Thymus (tissue), 11 donors: ENCODE measurements around the gene FARS2. TPM values are rescaled to one million over a fixed set of nuclear protein-coding genes. Genes with fewer than 3 reads are reported as not detected.
A peak's percentile ranks its signal among the peaks of the same experiment; 100 is the strongest.

Experiments used
- DNase-seq, 9 donors: peaks; one replicate each; pipeline ENCODE4 v3.0.0-alpha.2; 2013; ENCODE audit warnings: low spot score in 9 of 9, low read depth in 6 of 9, missing footprints in 1 of 9
- H3K27ac ChIP-seq, 2 donors: one replicate each; pipeline ENCODE4 v1.5.1; 2013; ENCODE audit warnings: control low read depth in 1 of 2, low read depth in 1 of 2, low read length in 1 of 2, mild to moderate bottlenecking in 1 of 2, moderate library complexity in 1 of 2
- H3K27me3 ChIP-seq, 2 donors: one replicate each; pipeline ENCODE4 v1.5.1; 2013; ENCODE audit warnings: low read length in 1 of 2; ENCODE audit not compliant: control insufficient read depth in 2 of 2, insufficient read depth in 1 of 2
- H3K36me3 ChIP-seq, 2 donors: one replicate each; pipeline ENCODE4 v1.5.1; 2013; ENCODE audit warnings: low read length in 1 of 2, mild to moderate bottlenecking in 1 of 2, moderate library complexity in 1 of 2; ENCODE audit not compliant: control insufficient read depth in 2 of 2, insufficient read depth in 2 of 2
- H3K4me1 ChIP-seq, 2 donors: one replicate each; pipeline ENCODE4 v1.5.1; 2013; ENCODE audit warnings: low read length in 2 of 2; ENCODE audit not compliant: control insufficient read depth in 2 of 2, insufficient read depth in 2 of 2
- H3K4me3 ChIP-seq, 2 donors: one replicate each; pipeline ENCODE4 v1.5.1; 2013; ENCODE audit warnings: low read length in 2 of 2, control low read depth in 1 of 2, mild to moderate bottlenecking in 1 of 2
- H3K9me3 ChIP-seq, 2 donors: one replicate each; pipeline ENCODE4 v1.5.1; 2013; ENCODE audit warnings: low read length in 1 of 2, mild to moderate bottlenecking in 1 of 2; ENCODE audit not compliant: control insufficient read depth in 2 of 2, insufficient read depth in 1 of 2
- WGBS: extraction: QIAGEN DNeasy Blood & Tissue Kit; methylation state at CpG from one replicate; pipeline ENCODE4 v1.1.7; 2013; 5-methylcytosine and 5-hydroxymethylcytosine counted together
- polyA plus RNA-seq: library from polyadenylated mRNA; stranded (reverse); fragments of 200-250 nt; gene quantifications from one replicate; pipeline ENCODE4 v1.2.3, GENCODE V29; 2013
- total RNA-seq: library from RNA; stranded (reverse); fragments of 120-200 nt; gene quantifications from one replicate; pipeline ENCODE4 v1.2.4, GENCODE V29; 2013
- donor health status: healthy.

Gene FARS2
- total and polyA plus RNA-seq, 2 donors: 10.5 to 23.2 TPM

DNA sequence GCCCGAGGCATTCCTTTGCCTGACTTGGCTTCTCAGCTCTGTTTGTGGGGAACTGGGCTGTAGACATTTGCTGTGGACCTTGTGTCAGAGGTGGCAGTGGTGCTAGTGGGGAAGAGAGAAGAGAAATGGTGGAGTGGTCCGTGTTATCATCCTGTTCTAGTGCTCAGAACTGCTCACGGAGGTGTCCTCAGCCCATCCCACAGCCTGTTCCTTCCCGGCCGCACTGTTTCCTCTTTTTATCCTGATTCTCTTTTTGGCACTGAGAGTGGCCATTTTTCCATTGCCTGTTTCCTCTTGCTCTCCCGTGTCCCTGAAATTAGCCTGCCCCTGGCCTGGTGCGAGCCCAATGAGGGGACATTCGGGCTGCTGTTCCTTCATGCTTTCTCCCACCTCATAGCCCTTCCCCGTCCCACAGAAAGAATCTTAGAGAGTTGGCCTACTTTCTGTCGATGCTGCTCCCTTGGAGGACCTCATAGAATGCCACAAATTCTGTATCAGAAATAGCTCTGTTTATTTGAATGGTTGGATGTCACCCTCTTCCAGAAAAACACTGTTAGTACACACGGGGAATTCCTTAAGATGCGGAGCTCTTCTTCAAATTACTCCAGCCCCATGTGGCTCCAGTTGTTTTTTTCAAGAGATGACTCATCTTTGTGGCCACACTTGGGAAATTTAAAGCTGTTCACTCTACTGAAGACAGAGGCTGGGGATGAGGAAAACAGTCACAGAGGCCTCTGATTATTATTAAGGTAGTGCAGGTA is 26.1 kb downstream of the FARS2 start:
- no peaks in the 10 kb centered on the region for H3K9me3 ChIP-seq
- no peak overlapping the region for H3K4me3 ChIP-seq
- H3K36me3 ChIP-seq: no peaks in the 10 kb centered on the region
- WGBS: 95% methylated on average over 12 of the region's 12 CpGs
- peak in 1 of 9 donors; percentile 12 for DNase-seq
- H3K27ac ChIP-seq: no peak overlapping the region
- no peaks in the 10 kb centered on the region for H3K4me1 ChIP-seq
- H3K27me3 ChIP-seq: no peaks in the 10 kb centered on the region

DNA sequence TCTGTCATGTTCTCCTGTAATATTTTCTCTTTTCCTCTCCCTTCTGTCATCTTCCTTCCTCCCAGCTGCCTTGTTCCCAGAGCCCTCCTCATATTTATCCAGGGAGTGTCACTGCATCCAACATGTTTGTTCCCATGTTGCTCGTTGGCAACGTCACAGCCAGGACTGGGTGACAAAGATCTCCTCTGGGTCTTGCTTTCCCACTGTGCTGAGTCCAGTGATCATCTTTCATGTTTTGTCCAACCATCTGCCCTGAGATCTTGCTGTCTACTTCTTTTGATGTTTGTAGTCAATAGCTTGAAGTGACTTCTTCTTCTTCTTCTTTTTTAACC is 26.6 kb downstream of the FARS2 start:
- Histone ChIP-seq H3K4me1 (no peaks in the 10 kb centered on the region), H3K4me3 (no peak overlapping the region), H3K27ac (peak overlapping the region in 1 of 2 donors; percentile 18), H3K36me3 (no peaks in the 10 kb centered on the region), H3K9me3 (no peaks in the 10 kb centered on the region), H3K27me3 (no peaks in the 10 kb centered on the region)
- WGBS: 97% methylated on average over 2 of the region's 2 CpGs
- DNase-seq: no peak

DNA sequence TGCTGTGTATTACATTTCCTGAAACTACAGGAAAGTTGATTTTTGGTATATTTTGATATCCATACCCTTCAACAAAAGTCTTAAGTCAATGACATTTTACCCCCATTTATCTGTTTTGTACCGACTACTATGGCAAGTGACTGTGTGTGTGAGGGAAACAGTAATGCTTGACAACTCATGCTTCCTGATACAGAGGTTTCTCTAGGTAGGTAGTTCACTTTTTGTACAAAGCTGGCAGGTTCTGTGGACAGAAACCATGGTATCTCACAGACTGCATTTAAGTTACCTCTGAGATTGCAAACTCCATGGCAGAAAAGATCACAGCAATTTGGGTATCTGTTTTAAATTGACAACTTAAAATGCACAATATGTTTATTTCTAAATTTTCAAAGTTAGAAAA is 28.8 kb downstream of the FARS2 start:
- Histone ChIP-seq H3K27ac (no peak overlapping the region), H3K9me3 (no peaks in the 10 kb centered on the region), H3K4me3 (no peak overlapping the region), H3K27me3 (no peaks in the 10 kb centered on the region), H3K4me1 (no peaks in the 10 kb centered on the region), H3K36me3 (no peaks in the 10 kb centered on the region)
- no peak for DNase-seq
- 93% methylated on average over 1 of the region's 1 CpG for WGBS

DNA sequence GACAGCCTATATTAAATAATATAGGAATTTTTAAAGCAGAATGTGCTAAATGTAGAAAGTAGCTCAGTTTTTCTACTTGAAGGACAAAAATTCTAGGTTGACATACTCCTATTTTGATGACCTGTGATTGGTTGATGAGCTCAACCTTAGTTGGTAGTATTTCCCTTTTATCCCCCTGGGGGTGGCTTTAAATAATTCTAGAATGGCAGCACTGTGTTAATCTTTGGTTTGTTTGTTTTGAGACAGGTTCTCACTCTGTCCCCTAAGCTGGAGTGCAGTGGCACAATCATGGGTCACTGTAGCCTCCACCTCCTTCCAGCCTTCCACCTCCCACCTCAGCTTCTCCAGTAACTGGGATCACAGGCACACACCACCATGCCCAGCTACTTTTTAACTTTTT is 29.2 kb downstream of the FARS2 start:
- DNase-seq: no peak
- no peak overlapping the region for H3K4me3 ChIP-seq
- no peaks in the 10 kb centered on the region for H3K36me3 ChIP-seq

DNA sequence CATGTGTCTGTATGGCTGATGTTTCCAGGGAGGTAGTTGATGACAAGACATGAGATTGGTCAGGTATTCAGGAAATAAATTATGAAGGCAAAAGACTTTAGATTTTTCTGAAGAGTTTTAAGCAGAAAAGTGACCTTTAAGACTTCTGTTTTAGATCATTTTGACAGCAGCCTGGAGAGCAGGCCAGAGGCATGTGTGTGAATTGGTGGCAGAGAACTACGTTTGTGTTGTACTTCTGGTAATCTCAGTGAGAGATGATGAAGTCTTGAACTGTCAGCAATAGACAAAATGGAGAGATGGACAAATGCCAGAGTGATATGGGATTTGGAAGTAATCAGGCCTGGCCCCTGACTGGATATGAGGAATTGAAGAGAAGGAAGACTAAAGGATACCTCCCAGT is 30.8 kb downstream of the FARS2 start:
- Histone ChIP-seq H3K9me3 (no peaks in the 10 kb centered on the region), H3K27me3 (no peaks in the 10 kb centered on the region), H3K36me3 (no peaks in the 10 kb centered on the region), H3K4me1 (no peaks in the 10 kb centered on the region), H3K27ac (no peak overlapping the region), H3K4me3 (no peak overlapping the region)
- WGBS: 100% methylated on average over 1 of the region's 1 CpG
- no peak for DNase-seq

More for the DNA sequence above, 29.2 kb downstream of the FARS2 start:
- H3K27ac ChIP-seq: no peak overlapping the region
- no peaks in the 10 kb centered on the region for H3K27me3 ChIP-seq
- H3K9me3 ChIP-seq: no peaks in the 10 kb centered on the region
- no peaks in the 10 kb centered on the region for H3K4me1 ChIP-seq

DNA sequence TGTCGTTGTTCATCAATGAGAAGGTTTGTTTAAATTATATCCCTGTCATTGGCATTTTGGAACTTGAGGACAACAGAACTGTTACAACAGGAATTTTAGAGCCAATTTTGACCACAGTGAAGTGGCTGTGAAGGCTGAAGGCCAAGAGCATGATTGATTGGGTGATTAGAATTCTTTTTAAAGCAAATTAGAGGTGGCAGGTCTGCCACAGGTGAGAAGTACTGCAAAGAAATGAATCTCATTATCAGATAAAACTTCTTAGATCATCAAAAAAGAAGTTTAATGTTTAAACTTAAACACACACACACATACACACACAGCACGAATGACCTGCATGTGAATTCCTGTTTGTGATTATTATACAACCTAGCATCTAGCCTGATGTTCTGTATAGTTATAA is 32.4 kb downstream of the FARS2 start:
- no peak overlapping the region for H3K4me3 ChIP-seq
- H3K9me3 ChIP-seq: no peaks in the 10 kb centered on the region
- no peaks in the 10 kb centered on the region for H3K4me1 ChIP-seq
- WGBS: 95% methylated on average over 2 of the region's 2 CpGs
- H3K27ac ChIP-seq: no peak overlapping the region
- no peaks in the 10 kb centered on the region for H3K27me3 ChIP-seq
- H3K36me3 ChIP-seq: no peaks in the 10 kb centered on the region
- no peak for DNase-seq

DNA sequence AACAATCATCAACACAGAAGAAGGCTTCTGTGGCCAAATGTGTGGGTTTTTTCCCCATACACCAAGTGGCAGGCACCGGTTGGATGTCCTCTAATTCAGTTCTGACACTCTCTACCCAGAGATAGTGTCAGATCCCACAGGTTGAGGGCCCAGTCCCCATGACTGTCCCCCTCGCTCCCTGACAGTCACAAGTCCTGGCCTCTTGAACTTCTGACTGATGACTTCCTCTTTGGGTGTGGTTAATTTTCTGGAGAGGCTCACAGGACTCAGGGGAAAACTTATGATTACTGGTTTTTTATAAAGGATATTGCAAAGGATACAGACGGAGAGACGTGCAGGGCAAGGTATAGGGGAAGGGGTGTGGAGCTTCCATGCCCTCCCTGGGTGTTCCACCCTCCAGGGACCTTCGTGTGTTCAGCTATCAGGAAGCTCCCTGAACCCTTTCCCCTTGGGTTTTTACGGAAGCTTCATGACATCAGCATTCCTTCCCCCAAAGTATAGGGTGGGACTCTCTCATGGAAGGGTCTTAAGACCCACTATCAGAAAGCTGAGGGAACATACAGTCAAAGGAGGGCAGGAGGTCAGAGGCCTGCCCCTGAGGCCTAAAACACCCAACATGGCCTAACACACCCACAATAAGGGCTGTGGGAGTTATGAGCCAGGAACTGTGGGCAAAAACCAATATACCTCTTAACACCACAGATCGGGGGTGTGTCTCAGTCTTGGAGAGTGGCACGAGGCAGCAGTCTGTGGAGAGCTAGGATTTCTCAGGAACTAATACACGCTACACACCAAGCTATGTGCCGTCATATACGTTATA is 33.3 kb downstream of the FARS2 start:
- Histone ChIP-seq H3K4me3 (no peak overlapping the region), H3K36me3 (no peaks in the 10 kb centered on the region), H3K27me3 (no peaks in the 10 kb centered on the region), H3K27ac (no peak overlapping the region), H3K4me1 (no peaks in the 10 kb centered on the region), H3K9me3 (no peaks in the 10 kb centered on the region)
- no peak for DNase-seq
- 89% methylated on average over 11 of the region's 11 CpGs for WGBS

DNA sequence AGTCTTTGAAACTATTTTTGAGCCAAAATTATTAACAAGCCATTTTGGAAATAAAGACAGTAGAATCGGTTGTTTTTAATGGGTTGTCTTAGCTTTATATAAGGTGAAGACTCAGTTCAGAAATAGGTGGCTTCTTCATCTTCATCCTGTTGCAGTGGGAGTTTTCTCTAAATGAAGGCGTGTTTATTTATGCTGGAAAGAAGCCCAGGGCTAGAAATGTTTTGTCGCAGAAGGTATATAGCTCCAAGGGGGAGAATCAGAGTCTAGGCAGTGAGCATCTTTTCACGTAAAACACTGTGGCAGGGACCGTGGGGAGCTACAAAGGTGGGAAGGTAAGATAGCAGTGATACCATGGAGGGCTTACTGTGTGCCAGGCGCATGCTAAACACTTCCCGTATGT is 34.3 kb downstream of the FARS2 start:
- Histone ChIP-seq H3K36me3 (no peaks in the 10 kb centered on the region), H3K27ac (no peak overlapping the region), H3K4me3 (no peak overlapping the region), H3K9me3 (no peaks in the 10 kb centered on the region), H3K4me1 (no peaks in the 10 kb centered on the region), H3K27me3 (no peaks in the 10 kb centered on the region)
- WGBS: 97% methylated on average over 7 of the region's 7 CpGs
- DNase-seq: no peak

DNA sequence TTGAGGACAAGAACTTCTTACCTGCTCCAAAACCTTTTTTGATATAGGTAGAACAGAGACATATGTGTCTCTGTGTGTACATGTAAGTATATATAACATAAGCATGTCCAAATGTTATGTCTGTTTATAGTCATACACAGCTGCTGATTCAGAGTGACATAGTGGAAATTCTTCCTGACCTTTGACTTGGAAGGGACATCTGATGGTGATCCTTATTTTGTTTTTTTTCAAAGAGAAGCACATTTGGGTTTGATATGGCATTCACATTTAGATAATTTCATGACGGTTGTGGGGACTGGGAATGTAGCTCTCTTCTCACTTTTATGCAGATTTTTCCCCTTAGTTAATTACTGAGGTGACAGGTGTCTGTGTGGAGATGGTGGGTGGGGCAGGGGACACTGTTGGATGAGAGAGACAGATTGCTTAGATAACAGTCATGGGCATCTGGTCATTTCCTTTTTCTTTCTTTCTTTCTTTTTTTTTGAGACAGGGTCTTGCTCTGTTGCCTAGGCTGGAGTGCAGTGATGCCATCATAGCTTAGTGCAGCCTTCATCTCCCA is 39.0 kb downstream of the FARS2 start:
- no peaks in the 10 kb centered on the region for H3K27me3 ChIP-seq
- DNase-seq: no peak
- H3K36me3 ChIP-seq: no peaks in the 10 kb centered on the region
- no peaks in the 10 kb centered on the region for H3K9me3 ChIP-seq
- 96% methylated on average over 1 of the region's 1 CpG for WGBS
- no peak overlapping the region for H3K27ac ChIP-seq
- no peak overlapping the region for H3K4me3 ChIP-seq
- H3K4me1 ChIP-seq: peaks cover 0 to 3% of the 10 kb centered on the region in 2 donors
